ENCODE measurements around the gene MBD4. TPM values are rescaled to one million over a fixed set of nuclear protein-coding genes. Genes with fewer than 3 reads are reported as not detected.
A peak's percentile ranks its signal among the peaks of the same experiment; 100 is the strongest.

Gene MBD4
- total RNA-seq, 1 donor from 2014 or later, result 50.7 TPM

DNA sequence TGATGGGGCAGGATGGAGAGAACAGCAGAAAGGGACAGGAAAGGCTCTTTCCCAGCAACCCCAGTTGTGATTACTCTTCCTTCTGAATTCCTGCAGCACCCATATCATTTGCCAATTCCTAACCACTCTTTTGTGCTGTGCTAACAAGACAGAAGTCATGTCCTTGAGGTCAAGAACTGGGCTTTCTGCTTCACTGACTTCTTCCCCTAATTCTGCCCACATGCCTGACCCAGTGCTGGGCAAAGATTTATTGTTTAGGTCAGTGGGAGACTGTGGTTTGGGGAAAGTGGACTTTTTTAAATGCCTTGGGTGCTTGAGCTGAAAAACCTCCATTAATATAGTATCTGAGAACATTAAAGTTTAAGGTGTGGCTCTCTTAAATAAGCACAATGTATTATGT lies 7.1 kb downstream of the MBD4 start:
- intact Hi-C loops (cut with micrococcal nuclease), result loop anchor here (10.0 kb wide), 1 partner anchor 248 kb away; the partner anchor contains the start of gene CNBP
- DNase-seq, result no peak
- Mint-ChIP-seq H3K27ac (no peak overlapping the region), H3K4me1 (peaks cover 50% of the 10 kb centered on the region), H3K27me3 (peaks cover 2% of the 10 kb centered on the region), H3K9me3 (no peaks in the 10 kb centered on the region), H3K4me3 (no peak overlapping the region), H3K36me3 (ENCODE audit: low read depth) (peaks cover 63% of the 10 kb centered on the region)

DNA sequence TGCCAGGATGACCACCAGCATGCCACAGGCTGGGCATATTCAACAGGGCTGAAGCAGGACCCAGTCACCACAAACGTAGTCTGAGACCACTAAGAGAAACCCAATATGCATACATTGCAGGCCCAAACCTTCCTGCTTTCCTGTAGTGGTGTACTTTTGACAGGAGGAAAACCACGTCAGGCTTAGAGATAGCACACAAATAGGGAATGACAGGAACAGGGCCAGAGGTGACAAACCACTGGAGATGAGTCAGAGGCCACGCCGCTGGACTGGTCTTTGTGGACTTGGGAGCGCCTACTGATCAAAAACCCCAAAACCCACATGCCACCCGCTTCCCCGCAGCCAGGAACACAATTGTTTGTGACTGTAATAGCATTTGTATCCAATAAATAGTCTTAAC lies 7.7 kb downstream of the MBD4 start:
- H3K36me3 Mint-ChIP-seq (ENCODE audit: low read depth), result peaks cover 60% of the 10 kb centered on the region

DNA sequence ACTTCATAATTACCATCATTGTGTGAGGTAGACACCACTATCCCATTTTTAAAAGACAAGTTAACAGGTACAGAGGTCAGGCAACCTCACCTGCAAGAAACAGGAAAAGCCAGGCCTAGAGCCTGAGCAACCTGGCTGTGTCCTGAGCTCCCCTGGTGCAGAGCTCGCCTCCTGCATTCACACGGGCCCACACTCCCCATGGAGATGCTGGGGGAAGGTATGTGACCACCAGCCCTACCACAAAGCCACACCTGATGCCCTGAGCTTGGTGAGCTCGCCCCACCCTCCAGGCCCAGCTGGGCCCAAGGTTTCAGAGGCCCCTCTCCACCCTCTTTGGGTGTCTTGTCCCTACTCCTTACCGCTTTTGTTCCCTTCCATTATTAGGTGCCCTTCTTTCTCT lies 10.1 kb downstream of the MBD4 start:
- peaks cover 32% of the 10 kb centered on the region for H3K4me1 Mint-ChIP-seq

More for the DNA sequence above, 7.7 kb downstream of the MBD4 start:
- no peak overlapping the region for H3K4me3 Mint-ChIP-seq
- H3K4me1 Mint-ChIP-seq, result peaks cover 50% of the 10 kb centered on the region
- no peaks in the 10 kb centered on the region for H3K9me3 Mint-ChIP-seq
- H3K27ac Mint-ChIP-seq, result peak overlapping the region; percentile 15
- intact Hi-C loops (cut with micrococcal nuclease), result loop anchor here (10.0 kb wide), 1 partner anchor 247 kb away; the partner anchor contains the start of gene CNBP
- no peak for DNase-seq
- H3K27me3 Mint-ChIP-seq, result peaks cover 3% of the 10 kb centered on the region

DNA sequence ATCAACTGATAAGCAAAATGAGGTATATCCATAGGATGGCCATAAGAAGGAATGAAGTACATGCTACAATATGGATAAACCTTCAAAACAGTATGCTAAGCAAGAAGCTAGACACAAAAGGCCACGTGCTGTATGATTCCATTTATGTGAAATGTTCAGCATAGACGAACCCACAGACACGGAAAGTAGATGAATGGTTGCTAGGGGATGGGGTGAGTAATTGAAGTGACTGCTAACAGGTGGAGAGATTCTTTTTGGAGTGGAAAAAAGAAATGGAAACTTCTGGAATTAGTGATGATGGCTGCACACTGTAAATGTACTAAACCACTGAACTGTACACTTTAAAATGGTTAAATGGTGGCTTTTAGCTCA lies 10.7 kb downstream of the MBD4 start:
- no peak for DNase-seq
- peaks cover 3% of the 10 kb centered on the region for H3K27me3 Mint-ChIP-seq
- H3K4me3 Mint-ChIP-seq, result peak overlapping the region; percentile 78
- H3K9me3 Mint-ChIP-seq, result no peaks in the 10 kb centered on the region
- H3K27ac Mint-ChIP-seq, result peak overlapping the region; percentile 52
- peaks cover 36% of the 10 kb centered on the region for H3K36me3 Mint-ChIP-seq (ENCODE audit: low read depth)
- H3K4me1 Mint-ChIP-seq, result peaks cover 31% of the 10 kb centered on the region
- intact Hi-C loops (cut with micrococcal nuclease), result no loop called here

More for the DNA sequence above, 10.1 kb downstream of the MBD4 start:
- Mint-ChIP-seq H3K4me3 (no peak overlapping the region), H3K27ac (peak overlapping the region; percentile 22), H3K36me3 (ENCODE audit: low read depth) (peaks cover 39% of the 10 kb centered on the region), H3K9me3 (no peaks in the 10 kb centered on the region), H3K27me3 (peaks cover 3% of the 10 kb centered on the region)
- intact Hi-C loops (cut with micrococcal nuclease), result loop anchor here (10.0 kb wide), 1 partner anchor 245 kb away; the partner anchor contains the start of gene CNBP
- no peak for DNase-seq

DNA sequence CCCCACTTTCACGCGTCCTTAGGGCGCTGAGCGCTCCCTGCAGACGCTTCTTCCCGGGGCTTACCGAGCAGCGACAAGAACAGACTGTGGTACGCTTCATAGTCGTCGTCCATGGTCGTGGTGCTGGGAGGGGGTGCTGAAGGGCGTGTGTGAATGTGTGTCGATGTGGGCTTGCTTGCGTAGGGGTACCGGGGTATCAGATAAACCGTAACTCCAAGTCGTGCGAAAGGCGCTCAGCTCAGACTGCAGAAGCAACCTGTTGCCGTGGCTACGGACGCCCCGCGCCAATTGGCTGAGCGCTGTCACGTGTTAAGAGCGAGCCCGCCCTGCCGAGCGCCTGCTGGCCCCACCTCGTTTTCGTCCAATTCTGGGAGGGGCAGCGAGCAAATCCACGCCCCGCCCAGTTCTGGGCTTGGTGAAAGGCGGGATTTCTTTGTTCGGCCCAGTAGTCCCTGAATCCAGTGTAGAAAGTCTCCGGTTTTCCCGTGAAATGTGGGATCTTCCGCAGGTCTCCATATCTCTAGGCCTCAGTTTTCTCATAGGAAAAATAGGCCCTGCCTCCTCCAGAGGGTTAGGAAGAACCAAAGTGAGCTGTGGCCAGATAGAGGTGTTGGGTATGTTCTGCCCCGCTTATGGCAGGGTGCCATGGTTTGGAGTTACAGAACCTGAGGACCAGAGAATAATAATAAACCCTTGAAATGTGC lies 11.2 kb downstream of the MBD4 start, which contains the start of gene EFCAB12:
EFCAB12 (minus strand) TSS at position 261 of the 704 bp plus-strand sequence; CDS start at position 113, 148 bp downstream.
- peak; percentile 97 for DNase-seq
- H3K27me3 Mint-ChIP-seq, result peaks cover 3% of the 10 kb centered on the region

DNA sequence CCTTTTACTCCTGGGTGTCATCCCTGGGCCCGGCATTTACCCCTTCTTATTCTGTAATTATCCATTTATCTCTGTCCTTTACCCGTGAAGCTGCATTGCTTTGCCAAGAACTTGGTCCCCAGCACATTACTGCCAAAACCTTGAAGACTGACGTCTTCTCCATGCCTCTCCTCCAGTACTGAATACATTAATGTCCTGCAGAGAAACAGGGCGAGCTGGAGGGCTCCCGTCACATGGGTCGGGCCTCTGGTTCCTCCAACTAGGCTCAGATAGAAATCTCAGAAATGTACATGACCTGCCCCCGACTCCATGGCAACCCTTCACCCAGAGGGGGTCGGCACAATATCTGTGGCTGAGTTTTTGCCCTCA lies 11.8 kb downstream of the MBD4 start:
- DNase-seq, result no peak
- H3K36me3 Mint-ChIP-seq (ENCODE audit: low read depth), result peaks cover 25% of the 10 kb centered on the region
- H3K4me3 Mint-ChIP-seq, result peak overlapping the region; percentile 78
- no peaks in the 10 kb centered on the region for H3K9me3 Mint-ChIP-seq
- peaks cover 3% of the 10 kb centered on the region for H3K27me3 Mint-ChIP-seq
- H3K4me1 Mint-ChIP-seq, result peaks cover 33% of the 10 kb centered on the region
- no peak overlapping the region for H3K27ac Mint-ChIP-seq
- intact Hi-C loops (cut with micrococcal nuclease), result loop anchor here (1.0 kb wide), 2 partner anchors 12 to 29 kb away; partner anchors contain the start of gene IFT122

More for the DNA sequence above, 11.2 kb downstream of the MBD4 start, which contains the start of gene EFCAB12:
- H3K27ac Mint-ChIP-seq, result peak within 1 kb of the TSS; percentile 52
- no peaks in the 10 kb centered on the region for H3K9me3 Mint-ChIP-seq
- H3K4me3 Mint-ChIP-seq, result peak within 1 kb of the TSS; percentile 78
- peaks cover 31% of the 10 kb centered on the region for H3K36me3 Mint-ChIP-seq (ENCODE audit: low read depth)
- peaks cover 33% of the 10 kb centered on the region for H3K4me1 Mint-ChIP-seq
- intact Hi-C loops (cut with micrococcal nuclease), result loop anchor here (1.0 kb wide), 2 partner anchors 12 to 29 kb away; partner anchors contain the start of gene IFT122

DNA sequence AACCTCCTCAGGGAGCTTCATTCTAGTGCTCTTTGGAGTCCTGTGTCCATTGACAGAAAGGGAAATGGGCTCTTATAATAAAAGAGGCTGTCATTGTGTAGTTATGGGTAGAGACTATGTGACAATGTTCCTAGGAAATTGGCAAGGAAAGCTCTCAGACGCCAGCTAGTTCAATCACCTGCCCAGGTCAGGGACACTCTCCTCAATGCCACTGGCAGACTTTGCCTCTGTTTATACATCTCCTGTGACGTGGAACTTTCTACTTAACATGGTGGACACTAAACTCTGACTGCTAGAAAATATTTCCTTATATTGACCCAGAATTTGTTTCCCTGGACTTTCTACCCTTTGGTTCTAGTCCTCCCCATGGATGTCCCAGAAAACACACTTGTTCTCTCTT lies 14.1 kb downstream of the MBD4 start:
- Mint-ChIP-seq H3K4me1 (peaks cover 31% of the 10 kb centered on the region), H3K4me3 (no peak overlapping the region), H3K27ac (no peak overlapping the region), H3K9me3 (no peaks in the 10 kb centered on the region), H3K36me3 (ENCODE audit: low read depth) (peaks cover 9% of the 10 kb centered on the region), H3K27me3 (peaks cover 3% of the 10 kb centered on the region)
- intact Hi-C loops (cut with micrococcal nuclease), result no loop called here
- no peak for DNase-seq

DNA sequence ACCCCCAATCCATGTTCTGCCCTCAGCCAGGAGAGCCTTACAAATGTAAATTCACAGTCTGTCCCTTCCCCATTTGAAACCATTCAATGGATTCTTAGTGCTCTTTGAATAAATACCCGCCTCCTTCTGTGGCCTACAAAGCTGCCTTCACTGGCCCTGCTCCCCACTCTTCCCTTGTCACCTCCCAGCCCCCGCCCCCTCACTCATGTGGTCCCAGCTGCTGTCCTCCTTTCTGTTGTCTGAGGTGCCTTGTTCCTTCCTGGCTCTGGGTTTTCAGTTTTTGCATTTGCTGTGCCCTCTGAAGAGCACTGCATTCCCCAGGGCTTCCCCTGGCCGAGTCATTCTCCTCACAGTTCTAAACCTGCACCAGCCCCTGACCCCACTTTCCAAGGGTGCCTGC lies 14.5 kb downstream of the MBD4 start:
- no peak overlapping the region for H3K4me3 Mint-ChIP-seq
- peaks cover 7% of the 10 kb centered on the region for H3K36me3 Mint-ChIP-seq (ENCODE audit: low read depth)
- no peaks in the 10 kb centered on the region for H3K9me3 Mint-ChIP-seq
- DNase-seq, result no peak
- H3K27me3 Mint-ChIP-seq, result peaks cover 3% of the 10 kb centered on the region
- no peak overlapping the region for H3K27ac Mint-ChIP-seq
- intact Hi-C loops (cut with micrococcal nuclease), result no loop called here
- peaks cover 31% of the 10 kb centered on the region for H3K4me1 Mint-ChIP-seq

DNA sequence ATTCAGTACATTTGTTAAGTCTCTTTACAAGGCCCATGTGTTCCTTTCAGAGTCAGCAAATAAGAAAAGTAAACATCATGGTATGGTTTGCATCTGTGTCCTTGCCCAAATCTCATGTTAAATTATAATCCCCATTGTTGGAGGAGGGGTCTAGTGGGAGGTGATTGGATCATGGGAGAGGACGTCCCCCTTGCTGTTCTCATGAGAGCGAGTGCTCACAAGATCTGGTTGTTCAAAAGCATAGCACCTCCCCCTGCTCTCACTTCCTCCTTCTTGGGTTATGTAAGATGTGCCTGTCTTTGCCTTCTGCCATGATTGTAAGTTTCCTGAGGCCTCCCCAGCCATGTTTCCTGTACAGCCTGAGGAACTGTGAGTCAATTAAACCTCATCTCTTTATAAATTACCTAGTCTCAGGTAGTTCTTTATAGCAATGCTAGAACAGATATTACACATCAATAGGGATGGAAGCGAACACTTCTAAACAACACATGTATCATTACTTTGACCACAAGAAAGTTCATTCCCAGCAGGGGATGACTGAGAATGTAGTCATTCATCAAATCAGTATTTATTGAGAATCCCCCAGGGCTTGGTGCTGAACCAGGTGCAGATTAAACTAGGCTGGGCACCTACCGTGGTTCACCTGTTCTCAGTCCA lies 15.4 kb downstream of the MBD4 start:
- Mint-ChIP-seq H3K9me3 (no peaks in the 10 kb centered on the region), H3K36me3 (ENCODE audit: low read depth) (peaks cover 4% of the 10 kb centered on the region), H3K27ac (peak overlapping the region; percentile 14), H3K4me3 (no peak overlapping the region), H3K4me1 (peaks cover 27% of the 10 kb centered on the region), H3K27me3 (peaks cover 3% of the 10 kb centered on the region)
- DNase-seq, result no peak
- intact Hi-C loops (cut with micrococcal nuclease), result no loop called here

DNA sequence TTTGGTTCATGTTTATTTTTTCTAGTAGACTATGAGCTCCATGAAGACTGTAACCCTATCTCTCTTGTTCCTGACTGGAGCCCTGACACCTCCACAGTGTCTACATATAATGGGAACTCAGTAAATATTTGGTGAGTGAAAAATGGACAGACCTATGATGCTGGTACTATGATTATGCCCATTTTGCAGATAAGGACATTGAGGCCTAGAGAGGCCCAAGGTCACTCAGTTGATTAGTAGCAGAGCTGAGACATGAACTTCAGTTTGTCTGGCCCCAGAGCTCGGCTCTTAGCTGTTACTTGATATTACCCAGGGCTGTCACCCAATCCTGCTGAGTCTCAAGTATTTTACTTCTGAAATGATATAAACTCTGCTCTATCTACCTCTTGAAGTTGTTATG lies 16.9 kb downstream of the MBD4 start:
- peaks cover 14% of the 10 kb centered on the region for H3K4me1 Mint-ChIP-seq
- no peak overlapping the region for H3K27ac Mint-ChIP-seq
- H3K9me3 Mint-ChIP-seq, result no peaks in the 10 kb centered on the region
- no peak for DNase-seq
- intact Hi-C loops (cut with micrococcal nuclease), result no loop called here
- no peak overlapping the region for H3K4me3 Mint-ChIP-seq
- peaks cover 3% of the 10 kb centered on the region for H3K36me3 Mint-ChIP-seq (ENCODE audit: low read depth)
- H3K27me3 Mint-ChIP-seq, result peaks cover 3% of the 10 kb centered on the region

DNA sequence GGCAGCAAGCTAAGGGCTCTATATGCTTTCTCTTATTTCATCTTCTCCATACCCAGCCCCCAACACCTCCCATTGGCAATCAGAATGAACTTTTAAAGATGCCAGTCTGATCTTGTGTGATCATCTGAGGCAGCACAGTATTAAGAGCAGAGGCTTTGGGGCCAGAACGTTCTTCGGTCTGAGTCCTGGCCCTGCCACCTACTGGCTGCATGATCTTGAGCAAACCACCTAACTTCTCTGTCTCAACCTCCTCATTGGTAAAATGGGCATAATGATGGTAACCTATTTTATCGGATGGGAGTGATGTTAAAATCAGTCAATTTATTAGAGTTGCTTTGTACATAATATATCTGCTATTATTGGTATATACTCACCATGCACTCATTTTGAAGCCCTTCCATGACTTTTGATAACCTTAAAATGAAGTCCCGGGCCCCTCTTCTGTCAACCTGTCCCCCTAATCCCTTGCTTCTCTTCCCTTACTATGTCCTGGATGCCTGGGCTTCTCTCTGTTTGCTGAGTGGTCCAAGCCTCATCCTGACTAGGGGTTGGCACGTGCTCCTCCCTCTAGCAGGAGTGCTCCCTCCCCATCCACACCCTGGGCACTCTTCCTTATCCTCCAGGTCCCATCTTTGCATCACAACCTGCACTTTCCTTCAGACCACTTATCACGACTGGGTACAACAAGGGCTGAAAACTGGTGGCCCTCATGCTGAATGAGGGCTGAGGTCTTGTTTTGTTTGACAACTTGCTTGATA lies 17.6 kb downstream of the MBD4 start:
- H3K9me3 Mint-ChIP-seq, result no peaks in the 10 kb centered on the region
- H3K27ac Mint-ChIP-seq, result no peak overlapping the region
- intact Hi-C loops (cut with micrococcal nuclease), result no loop called here
- H3K27me3 Mint-ChIP-seq, result no peaks in the 10 kb centered on the region
- no peak for DNase-seq
- no peak overlapping the region for H3K4me3 Mint-ChIP-seq
- no peaks in the 10 kb centered on the region for H3K36me3 Mint-ChIP-seq (ENCODE audit: low read depth)
- H3K4me1 Mint-ChIP-seq, result peaks cover 8% of the 10 kb centered on the region

DNA sequence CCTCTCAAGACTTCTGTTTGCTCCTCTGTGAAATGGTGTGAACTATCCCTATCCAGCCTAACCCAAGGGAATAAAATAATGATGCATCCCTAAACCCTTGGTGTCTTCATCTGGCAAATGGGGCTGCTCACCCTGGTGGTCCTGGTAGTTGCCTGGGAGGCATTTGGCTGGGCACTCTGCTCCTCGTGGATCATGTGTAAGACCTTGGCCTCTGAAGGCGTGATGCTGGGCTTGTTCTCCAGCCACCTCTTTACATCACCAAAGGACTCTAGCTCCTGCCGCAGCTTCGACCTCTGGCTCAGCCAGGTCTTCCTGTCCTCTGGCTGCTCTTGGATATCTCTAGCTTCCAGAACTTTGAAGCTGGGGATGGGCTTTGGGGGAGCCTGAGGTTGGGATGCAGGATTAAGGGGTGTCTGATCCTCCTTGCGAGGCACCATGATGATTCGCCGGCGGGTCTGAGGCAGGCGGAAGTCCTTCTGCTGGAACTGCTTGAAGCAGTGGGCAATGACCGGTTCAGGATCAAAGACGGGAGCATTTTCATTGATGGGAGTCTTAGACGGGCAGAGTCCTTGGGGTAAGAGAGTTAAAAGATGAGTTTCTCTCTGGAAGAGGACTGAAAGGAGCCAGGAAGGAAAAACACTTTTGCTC lies 18.4 kb downstream of the MBD4 start:
- no peak overlapping the region for H3K27ac Mint-ChIP-seq
- no peak overlapping the region for H3K4me3 Mint-ChIP-seq
- no peaks in the 10 kb centered on the region for H3K9me3 Mint-ChIP-seq
- peaks cover 8% of the 10 kb centered on the region for H3K4me1 Mint-ChIP-seq
- H3K27me3 Mint-ChIP-seq, result no peaks in the 10 kb centered on the region
- no peaks in the 10 kb centered on the region for H3K36me3 Mint-ChIP-seq (ENCODE audit: low read depth)
- intact Hi-C loops (cut with micrococcal nuclease), result no loop called here
- no peak for DNase-seq

DNA sequence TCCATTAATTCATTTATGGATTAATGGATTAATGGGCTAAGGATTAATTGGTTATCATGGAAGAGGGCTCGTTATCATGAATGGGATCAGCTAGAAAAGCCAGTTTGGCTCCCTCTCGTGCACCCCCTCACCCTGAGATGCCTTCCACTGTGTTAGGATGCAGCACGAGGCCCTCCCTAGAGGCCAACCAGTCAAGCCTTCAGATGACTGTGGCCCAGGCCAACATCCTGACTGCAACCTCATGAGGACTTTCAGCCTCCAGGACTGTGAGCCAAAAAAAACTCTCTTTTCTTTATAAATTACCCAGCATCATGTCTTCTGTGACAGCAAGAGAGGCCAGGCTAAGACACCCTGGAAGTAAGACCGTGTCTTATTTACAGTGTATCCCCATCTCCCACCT lies 20.3 kb downstream of the MBD4 start:
- Mint-ChIP-seq H3K9me3 (no peaks in the 10 kb centered on the region), H3K4me3 (no peak overlapping the region), H3K27me3 (no peaks in the 10 kb centered on the region), H3K27ac (no peak overlapping the region), H3K36me3 (ENCODE audit: low read depth) (no peaks in the 10 kb centered on the region), H3K4me1 (peaks cover 5% of the 10 kb centered on the region)
- no peak for DNase-seq
- intact Hi-C loops (cut with micrococcal nuclease), result no loop called here

Data from activated CD4-positive, alpha-beta T cell treated with anti-CD3 and anti-CD28 coated beads, Interleukin-2, amount 10 ng/mL, durations not matched to agents 24 days and 14 days (primary cell).